Testis (tissue), 2 donors: ENCODE results near the gene CA5A.

ENCODE experiments used
- POLR2A ChIP-seq: fragments of 450-650 bp; IDR thresholded peaks from one replicate; pipeline ENCODE4 v1.6.1; 2017; ENCODE audit warnings: antibody characterized with exemption, mild to moderate bottlenecking, moderate library complexity
- TF ChIP-seq, protein P1 (sequence below), 3 experiments: fragments of 450-650 bp in 2 of 3; fragments of 200-600 bp in 1 of 3; sonication (generic) in 1 of 3; IDR thresholded peaks; one replicate each; pipeline ENCODE4 v1.5.1; 2016 to 2019; ENCODE audit warnings: antibody characterized with exemption in 3 of 3, mild to moderate bottlenecking in 2 of 3, moderate library complexity in 1 of 3

GRCh38 chr16:87955302-87956097 lies 19.2 kb upstream of the CA5A start:
- TF ChIP-seq, protein P1, sequence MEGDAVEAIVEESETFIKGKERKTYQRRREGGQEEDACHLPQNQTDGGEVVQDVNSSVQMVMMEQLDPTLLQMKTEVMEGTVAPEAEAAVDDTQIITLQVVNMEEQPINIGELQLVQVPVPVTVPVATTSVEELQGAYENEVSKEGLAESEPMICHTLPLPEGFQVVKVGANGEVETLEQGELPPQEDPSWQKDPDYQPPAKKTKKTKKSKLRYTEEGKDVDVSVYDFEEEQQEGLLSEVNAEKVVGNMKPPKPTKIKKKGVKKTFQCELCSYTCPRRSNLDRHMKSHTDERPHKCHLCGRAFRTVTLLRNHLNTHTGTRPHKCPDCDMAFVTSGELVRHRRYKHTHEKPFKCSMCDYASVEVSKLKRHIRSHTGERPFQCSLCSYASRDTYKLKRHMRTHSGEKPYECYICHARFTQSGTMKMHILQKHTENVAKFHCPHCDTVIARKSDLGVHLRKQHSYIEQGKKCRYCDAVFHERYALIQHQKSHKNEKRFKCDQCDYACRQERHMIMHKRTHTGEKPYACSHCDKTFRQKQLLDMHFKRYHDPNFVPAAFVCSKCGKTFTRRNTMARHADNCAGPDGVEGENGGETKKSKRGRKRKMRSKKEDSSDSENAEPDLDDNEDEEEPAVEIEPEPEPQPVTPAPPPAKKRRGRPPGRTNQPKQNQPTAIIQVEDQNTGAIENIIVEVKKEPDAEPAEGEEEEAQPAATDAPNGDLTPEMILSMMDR (IDR thresholded peaks at IDR 0.05), result no peak
- TF ChIP-seq POLR2A, result no peak
